GM23338 (cell line): Measurements from ENCODE around the gene CAMSAP1. TPM values are rescaled to one million over a fixed set of nuclear protein-coding genes. Genes with fewer than 3 reads are reported as not detected.

ENCODE experiments used
- ATAC-seq: fragments of 200-7000 bp; cut with Tn5 transposase; 3 replicates; pipeline ENCODE4 v1.9.1; 2020
- DNase-seq: peaks from one replicate; pipeline ENCODE4 v3.0.0-alpha.2; 2015; ENCODE audit warnings: low spot score
- H2AFZ ChIP-seq: fragments of 200-600 bp; sonication (generic); 2 replicates; pipeline ENCODE4 v1.8.0; 2016; ENCODE audit warnings: antibody characterized with exemption, mild to moderate bottlenecking, moderate library complexity
- H3F3A ChIP-seq: fragments of 200-600 bp; sonication (generic); replicated peaks from 2 replicates; pipeline ENCODE4 v1.8.0; 2017; ENCODE audit warnings: antibody characterized with exemption, mixed run types, low read depth
- H3K27ac ChIP-seq: fragments of 200-600 bp; sonication (generic); 2 replicates; pipeline ENCODE4 v1.6.1; 2016; ENCODE audit warnings: low read depth
- H3K27me3 ChIP-seq: fragments of 200-600 bp; sonication (generic); 2 replicates; pipeline ENCODE4 v1.8.0; 2016; ENCODE audit warnings: mild to moderate bottlenecking, mixed run types, moderate library complexity; ENCODE audit not compliant: insufficient read depth
- H3K36me3 ChIP-seq: fragments of 200-600 bp; sonication (generic); 2 replicates; pipeline ENCODE4 v1.8.0; 2016; ENCODE audit warnings: mild to moderate bottlenecking; ENCODE audit not compliant: insufficient read depth
- H3K4me1 ChIP-seq: fragments of 200-600 bp; sonication (generic); 2 replicates; pipeline ENCODE4 v1.8.0; 2016; ENCODE audit warnings: mild to moderate bottlenecking, moderate library complexity; ENCODE audit not compliant: insufficient read depth
- H3K4me2 ChIP-seq: fragments of 200-600 bp; sonication (generic); 2 replicates; pipeline ENCODE4 v1.7.1; 2017; ENCODE audit warnings: mixed run types
- H3K4me3 ChIP-seq: fragments of 200-600 bp; sonication (generic); 2 replicates; pipeline ENCODE4 v1.6.1; 2016; ENCODE audit warnings: mixed run types
- H3K79me2 ChIP-seq: fragments of 200-600 bp; sonication (generic); replicated peaks from 2 replicates; pipeline ENCODE4 v1.8.0; 2017; ENCODE audit warnings: mild to moderate bottlenecking; ENCODE audit not compliant: insufficient read depth
- H3K9me2 ChIP-seq: fragments of 200-600 bp; sonication (generic); 2 replicates; pipeline ENCODE4 v1.8.0; 2017; ENCODE audit not compliant: insufficient read depth
- H4K20me1 ChIP-seq: fragments of 200-600 bp; sonication (generic); replicated peaks from 2 replicates; pipeline ENCODE4 v1.8.0; 2017; ENCODE audit warnings: mild to moderate bottlenecking; ENCODE audit not compliant: insufficient read depth
- H3K27ac Mint-ChIP-seq: 2 replicates; pipeline ENCODE4 v1.8.0; 2020; ENCODE audit warnings: inconsistent platforms, mild to moderate bottlenecking, moderate library complexity, mixed read lengths
- H3K27me3 Mint-ChIP-seq: 3 replicates; pipeline ENCODE4 v1.8.0; 2022; ENCODE audit warnings: low read depth, mild to moderate bottlenecking, moderate library complexity, mixed read lengths, inconsistent platforms; ENCODE audit not compliant: insufficient read depth, poor library complexity
- H3K36me3 Mint-ChIP-seq: 3 replicates; pipeline ENCODE4 v1.8.0; 2021; ENCODE audit warnings: low read depth, mild to moderate bottlenecking, inconsistent platforms, moderate library complexity, mixed read lengths
- H3K4me1 Mint-ChIP-seq: 3 replicates; pipeline ENCODE4 v1.8.0; 2020; ENCODE audit warnings: mild to moderate bottlenecking, inconsistent platforms, mixed read lengths
- H3K4me3 Mint-ChIP-seq: 3 replicates; pipeline ENCODE4 v1.8.0; 2021; ENCODE audit warnings: moderate library complexity, mild to moderate bottlenecking, inconsistent platforms, mixed read lengths
- H3K9me3 Mint-ChIP-seq: 3 replicates; pipeline ENCODE4 v1.8.0; 2020; ENCODE audit warnings: moderate library complexity, mild to moderate bottlenecking, inconsistent platforms, mixed read lengths
- CREB1 ChIP-seq: fragments of 250-450 bp; sonication (Bioruptor Pico); IDR thresholded peaks from 2 replicates; pipeline ENCODE4 v1.5.0; 2020; ENCODE audit warnings: low read depth, mild to moderate bottlenecking, moderate library complexity
- EZH2 ChIP-seq: fragments of 200-600 bp; sonication (generic); IDR thresholded peaks from one replicate; pipeline ENCODE4 v1.8.0; 2017; ENCODE audit warnings: antibody characterized with exemption, mild to moderate bottlenecking, low read depth; ENCODE audit not compliant: unreplicated experiment
- EZH2phosphoT487 ChIP-seq: fragments of 200-600 bp; sonication (generic); IDR thresholded peaks from one replicate; pipeline ENCODE4 v1.8.1; 2018; ENCODE audit warnings: antibody characterized with exemption; ENCODE audit not compliant: unreplicated experiment
- JUNB ChIP-seq: IDR thresholded peaks from one replicate; pipeline ENCODE4 v1.6.1; 2016; ENCODE audit warnings: antibody characterized with exemption; ENCODE audit not compliant: unreplicated experiment
- POLR2AphosphoS5 ChIP-seq: IDR thresholded peaks from 2 replicates; pipeline ENCODE4 v1.6.1; 2016; ENCODE audit warnings: antibody characterized with exemption, low read depth
- STAT1 ChIP-seq: IDR thresholded peaks from one replicate; pipeline ENCODE4 v1.6.1; 2016; ENCODE audit warnings: antibody characterized with exemption; ENCODE audit not compliant: unreplicated experiment
- polyA plus RNA-seq: library from polyadenylated mRNA; unstranded; fragments of >200 nt; fragmentation: Nextera tagmentation; extraction: Ambion mirVana; gene quantifications from 2 replicates; pipeline ENCODE4 v1.2.1, GENCODE V29; 2016
- total RNA-seq: library from RNA; depleted of rRNA; stranded (reverse); fragments of >200 nt; shearing (Covaris generic); gene quantifications from 2 replicates; pipeline ENCODE4 v1.2.3, GENCODE V29; 2014
- TF ChIP-seq, protein P1 (sequence below): IDR thresholded peaks from 2 replicates; pipeline ENCODE4 v1.6.1; 2016; ENCODE audit warnings: antibody characterized with exemption
- TF ChIP-seq, protein P2 (sequence below): fragments of 250-450 bp; sonication (Bioruptor Pico); IDR thresholded peaks from 2 replicates; pipeline ENCODE4 v1.5.0; 2020; ENCODE audit warnings: mild to moderate bottlenecking, moderate library complexity
- TF ChIP-seq, protein P3 (sequence below): IDR thresholded peaks from one replicate; pipeline ENCODE4 v1.6.1; 2018; ENCODE audit warnings: antibody characterized with exemption; ENCODE audit not compliant: unreplicated experiment

The CAMSAP1 gene
- total and polyA plus RNA-seq, 2 experiments from 2014 or later = 6.9 to 75.4 TPM

DNA sequence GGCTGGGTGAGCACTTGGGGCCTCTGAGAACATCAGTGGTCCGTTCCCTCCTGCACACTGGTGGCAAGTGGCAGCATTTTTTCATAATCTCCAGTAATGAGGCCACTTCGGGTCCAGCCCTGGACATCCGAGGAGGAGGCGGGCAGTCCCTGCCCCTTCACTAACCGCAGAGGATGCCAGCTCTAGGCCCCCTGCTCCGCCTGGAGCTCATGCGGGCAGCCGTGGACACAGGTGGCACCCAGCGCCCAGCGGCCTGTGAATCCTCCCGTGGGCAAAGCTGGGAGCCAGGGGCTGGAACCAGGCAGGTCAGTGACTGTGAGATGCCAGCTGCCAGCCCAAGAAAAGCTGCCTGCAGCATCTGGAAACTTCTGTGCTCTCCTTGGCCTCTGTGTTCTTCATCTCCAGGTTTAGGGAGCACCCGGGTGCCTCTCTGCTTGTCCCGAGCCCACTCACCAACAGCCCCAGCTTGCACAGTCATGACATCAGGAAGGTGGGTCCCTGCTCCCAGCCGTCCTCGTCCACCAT lies 112.9 kb downstream of the CAMSAP1 start:
- Histone ChIP-seq H3K4me3 (no peak overlapping the region), H2AFZ (no peak overlapping the region), H3K4me2 (no peak overlapping the region), H3K27ac (no peak overlapping the region), H3K79me2 (no peaks in the 10 kb centered on the region), H3K36me3 (no peaks in the 10 kb centered on the region), H4K20me1 (no peaks in the 10 kb centered on the region), H3K27me3 (no peaks in the 10 kb centered on the region), H3K4me1 (no peaks in the 10 kb centered on the region), H3K9me2 (no peaks in the 10 kb centered on the region), H3F3A (no peaks in the 10 kb centered on the region)
- H3K27ac Mint-ChIP-seq = no peak overlapping the region; the same call in 1 of the 2 replicates
- ATAC-seq = no peak
- peaks cover 3% of the 10 kb centered on the region; the same call in 2 of the 3 replicates for H3K4me1 Mint-ChIP-seq
- no peak for DNase-seq
- H3K9me3 Mint-ChIP-seq = no peaks in the 10 kb centered on the region
- peaks cover 13% of the 10 kb centered on the region for H3K27me3 Mint-ChIP-seq
- H3K4me3 Mint-ChIP-seq = no peak overlapping the region
- no peak for TF ChIP-seq EZH2phosphoT487
- TF ChIP-seq, protein P1, sequence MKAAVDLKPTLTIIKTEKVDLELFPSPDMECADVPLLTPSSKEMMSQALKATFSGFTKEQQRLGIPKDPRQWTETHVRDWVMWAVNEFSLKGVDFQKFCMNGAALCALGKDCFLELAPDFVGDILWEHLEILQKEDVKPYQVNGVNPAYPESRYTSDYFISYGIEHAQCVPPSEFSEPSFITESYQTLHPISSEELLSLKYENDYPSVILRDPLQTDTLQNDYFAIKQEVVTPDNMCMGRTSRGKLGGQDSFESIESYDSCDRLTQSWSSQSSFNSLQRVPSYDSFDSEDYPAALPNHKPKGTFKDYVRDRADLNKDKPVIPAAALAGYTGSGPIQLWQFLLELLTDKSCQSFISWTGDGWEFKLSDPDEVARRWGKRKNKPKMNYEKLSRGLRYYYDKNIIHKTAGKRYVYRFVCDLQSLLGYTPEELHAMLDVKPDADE = no peak
- no peak for TF ChIP-seq JUNB
- TF ChIP-seq STAT1 = no peak
- TF ChIP-seq, protein P2, sequence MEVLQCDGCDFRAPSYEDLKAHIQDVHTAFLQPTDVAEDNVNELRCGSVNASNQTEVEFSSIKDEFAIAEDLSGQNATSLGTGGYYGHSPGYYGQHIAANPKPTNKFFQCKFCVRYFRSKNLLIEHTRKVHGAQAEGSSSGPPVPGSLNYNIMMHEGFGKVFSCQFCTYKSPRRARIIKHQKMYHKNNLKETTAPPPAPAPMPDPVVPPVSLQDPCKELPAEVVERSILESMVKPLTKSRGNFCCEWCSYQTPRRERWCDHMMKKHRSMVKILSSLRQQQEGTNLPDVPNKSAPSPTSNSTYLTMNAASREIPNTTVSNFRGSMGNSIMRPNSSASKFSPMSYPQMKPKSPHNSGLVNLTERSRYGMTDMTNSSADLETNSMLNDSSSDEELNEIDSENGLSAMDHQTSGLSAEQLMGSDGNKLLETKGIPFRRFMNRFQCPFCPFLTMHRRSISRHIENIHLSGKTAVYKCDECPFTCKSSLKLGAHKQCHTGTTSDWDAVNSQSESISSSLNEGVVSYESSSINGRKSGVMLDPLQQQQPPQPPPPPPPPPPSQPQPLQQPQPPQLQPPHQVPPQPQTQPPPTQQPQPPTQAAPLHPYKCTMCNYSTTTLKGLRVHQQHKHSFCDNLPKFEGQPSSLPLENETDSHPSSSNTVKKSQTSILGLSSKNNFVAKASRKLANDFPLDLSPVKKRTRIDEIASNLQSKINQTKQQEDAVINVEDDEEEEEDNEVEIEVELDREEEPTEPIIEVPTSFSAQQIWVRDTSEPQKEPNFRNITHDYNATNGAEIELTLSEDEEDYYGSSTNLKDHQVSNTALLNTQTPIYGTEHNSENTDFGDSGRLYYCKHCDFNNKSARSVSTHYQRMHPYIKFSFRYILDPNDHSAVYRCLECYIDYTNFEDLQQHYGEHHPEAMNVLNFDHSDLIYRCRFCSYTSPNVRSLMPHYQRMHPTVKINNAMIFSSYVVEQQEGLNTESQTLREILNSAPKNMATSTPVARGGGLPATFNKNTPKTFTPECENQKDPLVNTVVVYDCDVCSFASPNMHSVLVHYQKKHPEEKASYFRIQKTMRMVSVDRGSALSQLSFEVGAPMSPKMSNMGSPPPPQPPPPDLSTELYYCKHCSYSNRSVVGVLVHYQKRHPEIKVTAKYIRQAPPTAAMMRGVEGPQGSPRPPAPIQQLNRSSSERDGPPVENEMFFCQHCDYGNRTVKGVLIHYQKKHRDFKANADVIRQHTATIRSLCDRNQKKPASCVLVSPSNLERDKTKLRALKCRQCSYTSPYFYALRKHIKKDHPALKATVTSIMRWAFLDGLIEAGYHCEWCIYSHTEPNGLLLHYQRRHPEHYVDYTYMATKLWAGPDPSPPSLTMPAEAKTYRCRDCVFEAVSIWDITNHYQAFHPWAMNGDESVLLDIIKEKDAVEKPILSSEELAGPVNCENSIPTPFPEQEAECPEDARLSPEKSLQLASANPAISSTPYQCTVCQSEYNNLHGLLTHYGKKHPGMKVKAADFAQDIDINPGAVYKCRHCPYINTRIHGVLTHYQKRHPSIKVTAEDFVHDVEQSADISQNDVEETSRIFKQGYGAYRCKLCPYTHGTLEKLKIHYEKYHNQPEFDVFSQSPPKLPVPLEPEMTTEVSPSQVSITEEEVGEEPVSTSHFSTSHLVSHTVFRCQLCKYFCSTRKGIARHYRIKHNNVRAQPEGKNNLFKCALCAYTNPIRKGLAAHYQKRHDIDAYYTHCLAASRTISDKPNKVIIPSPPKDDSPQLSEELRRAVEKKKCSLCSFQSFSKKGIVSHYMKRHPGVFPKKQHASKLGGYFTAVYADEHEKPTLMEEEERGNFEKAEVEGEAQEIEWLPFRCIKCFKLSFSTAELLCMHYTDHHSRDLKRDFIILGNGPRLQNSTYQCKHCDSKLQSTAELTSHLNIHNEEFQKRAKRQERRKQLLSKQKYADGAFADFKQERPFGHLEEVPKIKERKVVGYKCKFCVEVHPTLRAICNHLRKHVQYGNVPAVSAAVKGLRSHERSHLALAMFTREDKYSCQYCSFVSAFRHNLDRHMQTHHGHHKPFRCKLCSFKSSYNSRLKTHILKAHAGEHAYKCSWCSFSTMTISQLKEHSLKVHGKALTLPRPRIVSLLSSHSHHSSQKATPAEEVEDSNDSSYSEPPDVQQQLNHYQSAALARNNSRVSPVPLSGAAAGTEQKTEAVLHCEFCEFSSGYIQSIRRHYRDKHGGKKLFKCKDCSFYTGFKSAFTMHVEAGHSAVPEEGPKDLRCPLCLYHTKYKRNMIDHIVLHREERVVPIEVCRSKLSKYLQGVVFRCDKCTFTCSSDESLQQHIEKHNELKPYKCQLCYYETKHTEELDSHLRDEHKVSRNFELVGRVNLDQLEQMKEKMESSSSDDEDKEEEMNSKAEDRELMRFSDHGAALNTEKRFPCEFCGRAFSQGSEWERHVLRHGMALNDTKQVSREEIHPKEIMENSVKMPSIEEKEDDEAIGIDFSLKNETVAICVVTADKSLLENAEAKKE (CRISPR knock-in tag) = no peak
- TF ChIP-seq EZH2 = no peak
- TF ChIP-seq POLR2AphosphoS5 = no peak
- no peak for TF ChIP-seq CREB1
- TF ChIP-seq, protein P3, sequence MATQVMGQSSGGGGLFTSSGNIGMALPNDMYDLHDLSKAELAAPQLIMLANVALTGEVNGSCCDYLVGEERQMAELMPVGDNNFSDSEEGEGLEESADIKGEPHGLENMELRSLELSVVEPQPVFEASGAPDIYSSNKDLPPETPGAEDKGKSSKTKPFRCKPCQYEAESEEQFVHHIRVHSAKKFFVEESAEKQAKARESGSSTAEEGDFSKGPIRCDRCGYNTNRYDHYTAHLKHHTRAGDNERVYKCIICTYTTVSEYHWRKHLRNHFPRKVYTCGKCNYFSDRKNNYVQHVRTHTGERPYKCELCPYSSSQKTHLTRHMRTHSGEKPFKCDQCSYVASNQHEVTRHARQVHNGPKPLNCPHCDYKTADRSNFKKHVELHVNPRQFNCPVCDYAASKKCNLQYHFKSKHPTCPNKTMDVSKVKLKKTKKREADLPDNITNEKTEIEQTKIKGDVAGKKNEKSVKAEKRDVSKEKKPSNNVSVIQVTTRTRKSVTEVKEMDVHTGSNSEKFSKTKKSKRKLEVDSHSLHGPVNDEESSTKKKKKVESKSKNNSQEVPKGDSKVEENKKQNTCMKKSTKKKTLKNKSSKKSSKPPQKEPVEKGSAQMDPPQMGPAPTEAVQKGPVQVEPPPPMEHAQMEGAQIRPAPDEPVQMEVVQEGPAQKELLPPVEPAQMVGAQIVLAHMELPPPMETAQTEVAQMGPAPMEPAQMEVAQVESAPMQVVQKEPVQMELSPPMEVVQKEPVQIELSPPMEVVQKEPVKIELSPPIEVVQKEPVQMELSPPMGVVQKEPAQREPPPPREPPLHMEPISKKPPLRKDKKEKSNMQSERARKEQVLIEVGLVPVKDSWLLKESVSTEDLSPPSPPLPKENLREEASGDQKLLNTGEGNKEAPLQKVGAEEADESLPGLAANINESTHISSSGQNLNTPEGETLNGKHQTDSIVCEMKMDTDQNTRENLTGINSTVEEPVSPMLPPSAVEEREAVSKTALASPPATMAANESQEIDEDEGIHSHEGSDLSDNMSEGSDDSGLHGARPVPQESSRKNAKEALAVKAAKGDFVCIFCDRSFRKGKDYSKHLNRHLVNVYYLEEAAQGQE = no peak
- no peaks in the 10 kb centered on the region for H3K36me3 Mint-ChIP-seq
